H1 (cell line): Measurements from ENCODE around the gene DPY19L3. TPM values are rescaled to one million over a fixed set of nuclear protein-coding genes. Genes with fewer than 3 reads are reported as not detected.

Experiments
- CTCF ChIA-PET: fragments of 300-600 bp; sonication (Branson Sonifier 250); formaldehyde crosslinking; loops from one replicate; lab custom pipeline; 2021; ENCODE audit not compliant: partially characterized antibody; lab: Charles Lee
- POLR2A ChIA-PET: fragments of 300-600 bp; sonication (Branson Sonifier 250); formaldehyde crosslinking; loops from one replicate; lab custom pipeline; 2021; ENCODE audit warnings: inconsistent platforms; ENCODE audit not compliant: partially characterized antibody; lab: Charles Lee
- DNase-seq, 2 experiments: peaks; one replicate each; pipeline versions ENCODE4 v3.0.0 to v3.0.0-alpha.2; 2010 to 2022; ENCODE audit warnings: low spot score in 2 of 2, low read depth in 1 of 2, mixed read lengths in 1 of 2
- FAIRE-seq: peaks from 2 replicates; lab custom pipeline; 2011; peaks lifted over from hg19 to GRCh38; lab: Jason Lieb, UNC
- H2AFZ ChIP-seq: 2 replicates; pipeline ENCODE4 v1.8.1; 2012; ENCODE audit warnings: low read length, inconsistent platforms
- H2AK5ac ChIP-seq: 2 replicates; pipeline ENCODE4 v1.6.1; 2013; ENCODE audit warnings: low read depth, low read length
- H2BK120ac ChIP-seq: replicated peaks from 2 replicates; pipeline ENCODE3; 2013; ENCODE audit warnings: low read depth, low read length, inconsistent platforms
- H2BK12ac ChIP-seq: 2 replicates; pipeline ENCODE4 v1.6.1; 2013; ENCODE audit warnings: low read depth, low read length
- H2BK15ac ChIP-seq: 2 replicates; pipeline ENCODE4 v1.6.1; 2013; ENCODE audit warnings: low read length
- H2BK20ac ChIP-seq: 2 replicates; pipeline ENCODE4 v1.6.1; 2013; ENCODE audit warnings: low read length
- H2BK5ac ChIP-seq: 2 replicates; pipeline ENCODE4 v1.6.1; 2013; ENCODE audit warnings: low read depth, low read length
- H3K14ac ChIP-seq: 2 replicates; pipeline ENCODE4 v1.6.1; 2013; ENCODE audit warnings: inconsistent platforms; ENCODE audit not compliant: insufficient read length
- H3K18ac ChIP-seq: 2 replicates; pipeline ENCODE4 v1.6.1; 2013; ENCODE audit warnings: low read length; ENCODE audit errors: extremely low read depth
- H3K23ac ChIP-seq: 2 replicates; pipeline ENCODE4 v1.6.1; 2013; ENCODE audit warnings: inconsistent platforms; ENCODE audit not compliant: insufficient read length
- H3K23me2 ChIP-seq: 2 replicates; pipeline ENCODE4 v1.6.1; 2013; ENCODE audit warnings: low read depth, low read length
- H3K27ac ChIP-seq: 2 replicates; pipeline ENCODE4 v1.6.1; 2011; ENCODE audit warnings: low read depth, low read length, inconsistent platforms
- H3K27me3 ChIP-seq, 4 experiments: replicated peaks in 1 of 4; 1 replicate in 1 of 4; 2 replicates in 3 of 4; pipeline versions ENCODE4 v1.6.1 to v1.8.1; 2011 to 2013; ENCODE audit warnings: low read length in 3 of 4, mild to moderate bottlenecking in 3 of 4, inconsistent platforms in 2 of 4, mixed read lengths in 2 of 4, moderate library complexity in 1 of 4; ENCODE audit not compliant: control insufficient read depth in 3 of 4, insufficient read depth in 3 of 4; ENCODE audit errors: extremely low read depth in 1 of 4
- H3K36me3 ChIP-seq, 4 experiments: 2 replicates each; pipeline versions ENCODE4 v1.6.1 to v1.8.1; 2011 to 2013; ENCODE audit warnings: mild to moderate bottlenecking in 4 of 4, low read length in 3 of 4, moderate library complexity in 2 of 4, control low read depth in 1 of 4, inconsistent platforms in 1 of 4; ENCODE audit not compliant: insufficient read depth in 4 of 4, control insufficient read depth in 2 of 4
- H3K4ac ChIP-seq: replicated peaks from 2 replicates; pipeline ENCODE3; 2013; ENCODE audit warnings: low read length, low read depth, mixed read lengths, inconsistent platforms; ENCODE audit not compliant: insufficient read length
- H3K4me1 ChIP-seq, 4 experiments: replicated peaks in 1 of 4; 1 replicate in 1 of 4; 2 replicates in 3 of 4; pipeline versions ENCODE4 v1.6.1 to v1.8.1; 2011 to 2013; ENCODE audit warnings: low read length in 3 of 4, inconsistent platforms in 2 of 4, mixed read lengths in 1 of 4; ENCODE audit not compliant: insufficient read depth in 4 of 4, control insufficient read depth in 3 of 4
- H3K4me2 ChIP-seq, 2 experiments: 2 replicates each; pipeline versions ENCODE4 v1.6.1 to v1.8.1; 2011 to 2013; ENCODE audit warnings: low read depth in 2 of 2, low read length in 2 of 2, control low read depth in 1 of 2, inconsistent platforms in 1 of 2, mild to moderate bottlenecking in 1 of 2; ENCODE audit not compliant: insufficient read depth in 1 of 2
- H3K4me3 ChIP-seq, 4 experiments: fragments of 200-600, 300-600 bp in 1 of 4; sonication (generic), shearing (Covaris generic), sonication (Bioruptor Twin) in 1 of 4; 2 replicates each; pipeline versions ENCODE4 v1.5.1 to v1.8.1; 2011 to 2016; ENCODE audit warnings: low read length in 4 of 4, low read depth in 3 of 4, control low read depth in 2 of 4, inconsistent platforms in 2 of 4, mild to moderate bottlenecking in 2 of 4, mixed read lengths in 1 of 4, moderate library complexity in 1 of 4; ENCODE audit not compliant: insufficient read depth in 2 of 4; ENCODE audit errors: extremely low read depth in 1 of 4
- H3K56ac ChIP-seq: replicated peaks from 2 replicates; pipeline ENCODE3; 2013; ENCODE audit warnings: low read depth, mild to moderate bottlenecking, mixed read lengths, low read length, inconsistent platforms; ENCODE audit not compliant: insufficient read length
- H3K79me1 ChIP-seq: 2 replicates; pipeline ENCODE4 v1.6.1; 2013; ENCODE audit warnings: low read depth, low read length, control low read depth
- H3K79me2 ChIP-seq, 2 experiments: 2 replicates each; pipeline versions ENCODE4 v1.6.1 to v1.8.1; 2012 to 2013; ENCODE audit warnings: low read length in 2 of 2, mild to moderate bottlenecking in 2 of 2, inconsistent platforms in 1 of 2; ENCODE audit not compliant: insufficient read depth in 2 of 2, control insufficient read depth in 1 of 2
- H3K9ac ChIP-seq, 4 experiments: replicated peaks in 1 of 4; 1 replicate in 1 of 4; 2 replicates in 3 of 4; pipeline versions ENCODE4 v1.6.1 to v1.8.1; 2011 to 2013; ENCODE audit warnings: low read depth in 3 of 4, low read length in 3 of 4, control low read depth in 2 of 4, mild to moderate bottlenecking in 2 of 4, moderate library complexity in 2 of 4, inconsistent platforms in 1 of 4; ENCODE audit errors: extremely low read depth in 1 of 4
- H3K9me3 ChIP-seq, 2 experiments: 2 replicates each; pipeline versions ENCODE4 v1.6.1 to v1.8.1; 2012 to 2013; ENCODE audit warnings: mild to moderate bottlenecking in 2 of 2, moderate library complexity in 2 of 2, control low read depth in 1 of 2, inconsistent platforms in 1 of 2, low read depth in 1 of 2, low read length in 1 of 2, mixed read lengths in 1 of 2; ENCODE audit not compliant: insufficient read depth in 2 of 2
- H4K20me1 ChIP-seq, 2 experiments: replicated peaks in 1 of 2; 2 replicates each; pipeline versions ENCODE3 to v1.8.1; 2011 to 2013; ENCODE audit warnings: inconsistent platforms in 2 of 2, low read length in 2 of 2, mild to moderate bottlenecking in 1 of 2; ENCODE audit not compliant: insufficient read depth in 2 of 2, control insufficient read depth in 1 of 2
- H4K5ac ChIP-seq: 2 replicates; pipeline ENCODE4 v1.6.1; 2013; ENCODE audit warnings: low read length, low read depth, mixed read lengths, inconsistent platforms; ENCODE audit not compliant: insufficient read length
- H4K8ac ChIP-seq: 2 replicates; pipeline ENCODE4 v1.8.0; 2013; ENCODE audit warnings: mild to moderate bottlenecking, moderate library complexity, low read length, inconsistent platforms; ENCODE audit not compliant: insufficient read depth; ENCODE audit errors: extremely low read depth
- H4K91ac ChIP-seq: replicated peaks from 2 replicates; pipeline ENCODE3; 2013; ENCODE audit warnings: low read length, mixed read lengths, inconsistent platforms; ENCODE audit not compliant: insufficient read length
- BACH1 ChIP-seq: IDR thresholded peaks from 2 replicates; pipeline ENCODE4 v1.6.1; 2012; ENCODE audit warnings: low read length, improper control_type of control experiment
- CBX5 ChIP-seq: fragments of 300-800, 300-1000 bp; sonication (generic); IDR thresholded peaks from 2 replicates; pipeline ENCODE4 v1.7.1; 2016; ENCODE audit warnings: antibody characterized with exemption, low read length, low read depth
- CEBPB ChIP-seq: IDR thresholded peaks from 2 replicates; pipeline ENCODE4 v1.6.1; 2012; ENCODE audit warnings: low read depth, low read length
- CHD1 ChIP-seq: IDR thresholded peaks from 2 replicates; pipeline ENCODE4 v1.6.1; 2012; ENCODE audit warnings: low read depth, low read length, improper control_type of control experiment
- GTF2F1 ChIP-seq: IDR thresholded peaks from 2 replicates; pipeline ENCODE4 v1.6.1; 2012; ENCODE audit warnings: low read depth, low read length, improper control_type of control experiment, borderline replicate concordance
- HDAC6 ChIP-seq: IDR thresholded peaks from one replicate; pipeline ENCODE4 v1.7.1; 2012; ENCODE audit warnings: low read depth, mild to moderate bottlenecking, inconsistent platforms, low read length, moderate library complexity
- JUN ChIP-seq: IDR thresholded peaks from 2 replicates; pipeline ENCODE4 v1.6.1; 2011; ENCODE audit warnings: low read depth, mild to moderate bottlenecking, improper control_type of control experiment, low read length
- KDM1A ChIP-seq: fragments of 200-600, 300-600 bp; sonication (generic); IDR thresholded peaks from 2 replicates; pipeline ENCODE4 v1.7.1; 2016; ENCODE audit warnings: mild to moderate bottlenecking, low read length, borderline replicate concordance
- NANOG ChIP-seq: IDR thresholded peaks from 2 replicates; pipeline ENCODE4 v1.6.1; 2011; ENCODE audit warnings: low read length, low read depth, mild to moderate bottlenecking, inconsistent platforms; ENCODE audit not compliant: insufficient read depth, poor library complexity, severe bottlenecking
- SIX5 ChIP-seq: IDR thresholded peaks from 2 replicates; pipeline ENCODE4 v1.6.1; 2011; ENCODE audit warnings: mild to moderate bottlenecking, low read depth, low read length
- SRF ChIP-seq: IDR thresholded peaks from 2 replicates; pipeline ENCODE4 v1.6.1; 2011; ENCODE audit warnings: mild to moderate bottlenecking, low read depth, low read length, moderate library complexity
- TBP ChIP-seq: IDR thresholded peaks from 2 replicates; pipeline ENCODE4 v1.6.1; 2011; ENCODE audit warnings: low read depth, low read length, improper control_type of control experiment
- YY1 ChIP-seq: IDR thresholded peaks from 2 replicates; pipeline ENCODE4 v1.6.1; 2011; ENCODE audit warnings: low read depth, mild to moderate bottlenecking, low read length
- WGBS, 2 experiments: shearing (Covaris generic) in 1 of 2; methylation state at CpG; one replicate each; pipeline versions ENCODE4 v1.1.6 to v1.1.7; 2013 to 2015; ENCODE audit warnings: low lambda C conversion rate in 2 of 2, mixed read lengths in 2 of 2, inconsistent platforms in 1 of 2, low coverage in 1 of 2, missing lambda C conversion rate in 1 of 2; ENCODE audit not compliant: insufficient replicate concordance in 2 of 2, insufficient coverage in 1 of 2, insufficient read length in 1 of 2; ENCODE audit errors: extremely low coverage in 1 of 2, missing lambda C conversion rate in 1 of 2; 5-methylcytosine and 5-hydroxymethylcytosine counted together
- polyA plus RNA-seq, 7 experiments: library from polyadenylated mRNA; depleted of rRNA in 3 of 7; stranded (reverse) in 5 of 7; unstranded in 2 of 7; fragments of >200 nt in 5 of 7; fragments of 200-250 nt in 2 of 7; gene quantifications; 1 replicate in 5 of 7; 2 replicates in 1 of 7; 4 replicates in 1 of 7; pipeline versions ENCODE4 v1.2.1 to v1.2.3, GENCODE V29; 2011 to 2013; ENCODE audit warnings: missing spikeins in 2 of 7, mixed read lengths in 2 of 7
- total RNA-seq: library from RNA; stranded (reverse); fragmentation: NEBNext Ultra II Directional; extraction: Animal tissue kit (Norgen Biotek cat#: 25700); gene quantifications from 2 replicates; pipeline ENCODE4 v1.2.1, GENCODE V29; 2021
- TF ChIP-seq, protein P1 (sequence below): IDR thresholded peaks from 2 replicates; pipeline ENCODE4 v1.6.1; 2011; ENCODE audit warnings: low read length, improper control_type of control experiment

Gene DPY19L3
- total and polyA plus RNA-seq, 2 of the 8 experiments (the other 6 are each of a cell fraction or from before 2014, with no cell fraction given): 35.3 to 60.2 TPM

GRCh38 chr19:32471811-32472210, 66.2 kb downstream of the DPY19L3 start:
- CTCF ChIA-PET: interaction anchor here (0.9 kb wide), 1 partner anchor 132 kb away, joined by 3 read pairs; no protein-coding TSS in a partner anchor
- H2AK5ac ChIP-seq: no peak overlapping the region
- FAIRE-seq: no peak

More at GRCh38 chr19:32471811-32472210, 66.2 kb downstream of the DPY19L3 start:
- Histone ChIP-seq H3K27ac (no peak overlapping the region), H2AFZ (no peak overlapping the region), H2BK5ac (no peak overlapping the region), H3K14ac (no peak overlapping the region), H3K4me2 (no peak overlapping the region), H3K27me3 (no peaks in the 10 kb centered on the region), H3K23me2 (no peaks in the 10 kb centered on the region; the same call in 1 of the 2 replicates), H3K4ac (no peak overlapping the region), H4K91ac (no peak overlapping the region), H3K9ac (no peak overlapping the region), H4K8ac (no peak overlapping the region), H4K5ac (no peak overlapping the region), H2BK120ac (no peak overlapping the region), H3K9me3 (no peaks in the 10 kb centered on the region), H3K56ac (no peak overlapping the region), H2BK20ac (no peak overlapping the region), H3K79me2 (no peaks in the 10 kb centered on the region), H3K36me3 (peaks cover 0 to 9% (median 4%) of the 10 kb centered on the region in 4 experiments; a peak in 5 of 8 replicates), H3K4me1 (no peaks in the 10 kb centered on the region), H2BK12ac (no peak overlapping the region), H2BK15ac (no peak overlapping the region), H3K18ac (no peak overlapping the region), H3K79me1 (no peaks in the 10 kb centered on the region), H4K20me1 (peaks cover 0 to 3% of the 10 kb centered on the region in 2 experiments), H3K4me3 (no peak overlapping the region), H3K23ac (no peak overlapping the region)
- POLR2A ChIA-PET: interaction anchor here (1.3 kb wide), 1 partner anchor 12 kb away, joined by 3 read pairs; no protein-coding TSS in a partner anchor
- TF ChIP-seq HDAC6 (no peak), KDM1A (no peak), CBX5 (no peak), BACH1 (no peak), CEBPB (no peak), JUN (no peak), TBP (no peak), CHD1 (no peak), SRF (no peak), GTF2F1 (no peak), NANOG (no peak), YY1 (no peak), SIX5 (no peak)
- TF ChIP-seq, protein P1, sequence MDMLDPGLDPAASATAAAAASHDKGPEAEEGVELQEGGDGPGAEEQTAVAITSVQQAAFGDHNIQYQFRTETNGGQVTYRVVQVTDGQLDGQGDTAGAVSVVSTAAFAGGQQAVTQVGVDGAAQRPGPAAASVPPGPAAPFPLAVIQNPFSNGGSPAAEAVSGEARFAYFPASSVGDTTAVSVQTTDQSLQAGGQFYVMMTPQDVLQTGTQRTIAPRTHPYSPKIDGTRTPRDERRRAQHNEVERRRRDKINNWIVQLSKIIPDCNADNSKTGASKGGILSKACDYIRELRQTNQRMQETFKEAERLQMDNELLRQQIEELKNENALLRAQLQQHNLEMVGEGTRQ: no peak
- 94% methylated on average over 7 of the region's 7 CpGs; no CpG with 5 or more reads in 1 of the 2 experiments for WGBS, 2 experiments
- no peak for DNase-seq
